K562 (cell line): ENCODE results near the gene ARSD. TPM values are rescaled to one million over a fixed set of nuclear protein-coding genes. Genes with fewer than 3 reads are reported as not detected.
"Not testable (repeated sequence)": the region's sequence is repeated elsewhere in the genome, so short reads cannot be mapped to it uniquely, and the experiment has no call there.

Experiments used
- ATAC-seq: fragments of 200-7000 bp; cut with Tn5 transposase; 3 replicates; pipeline ENCODE4 v1.9.1; 2020; ENCODE audit warnings: moderate library complexity
- BruUV-seq: library from RNA; stranded (reverse); fragments of 400-500 nt; replicated peaks from 2 replicates; lab custom pipeline; 2021; lab: Mats Ljungman, UMichigan
- CTCF ChIA-PET: fragments of 300-600 bp; formaldehyde crosslinking; extraction: SDS; loops from one replicate; lab custom pipeline; 2021; ENCODE audit warnings: low intra/inter-chr PET ratio; lab: Yijun Ruan, JAX
- POLR2A ChIA-PET: fragments of 300-600, 350-650 bp; sonication (Branson Sonifier 250); formaldehyde crosslinking; extraction: SDS; loops from one replicate; lab custom pipeline; 2021; ENCODE audit warnings: antibody characterized with exemption, inconsistent platforms; lab: Yijun Ruan, JAX
- DNase-seq, 4 experiments: peaks; one replicate each; pipeline versions ENCODE4 v3.0.0 to v3.0.0-alpha.2; 2011 to 2018; ENCODE audit warnings: low spot score in 3 of 4, mixed read lengths in 3 of 4; ENCODE audit errors: extremely low read depth in 1 of 4
- FAIRE-seq: peaks from 2 replicates; lab custom pipeline; 2011; peaks lifted over from hg19 to GRCh38; lab: Jason Lieb, UNC
- H2AFZ ChIP-seq: 2 replicates; pipeline ENCODE4 v1.6.0; 2011; ENCODE audit warnings: low read depth, low read length, control low read depth, inconsistent platforms
- H3K27ac ChIP-seq: fragments of 200-600 bp; 3 replicates; pipeline ENCODE4 v1.8.0; 2011; ENCODE audit warnings: low read depth, mild to moderate bottlenecking, control low read depth, inconsistent platforms, low read length, moderate library complexity, mixed read lengths; ENCODE audit errors: extremely low read depth
- H3K27me3 ChIP-seq, 2 experiments: fragments of 300-600 bp in 1 of 2; 2 replicates in 1 of 2; 3 replicates in 1 of 2; pipeline versions ENCODE4 v1.6.0 to v1.8.0; 2011; ENCODE audit warnings: inconsistent platforms in 2 of 2, low read length in 2 of 2, mild to moderate bottlenecking in 1 of 2, mixed read lengths in 1 of 2, moderate library complexity in 1 of 2; ENCODE audit not compliant: control insufficient read depth in 2 of 2, insufficient read depth in 2 of 2
- H3K36me3 ChIP-seq: fragments of 300-600 bp; 3 replicates; pipeline ENCODE4 v1.8.0; 2011; ENCODE audit warnings: mild to moderate bottlenecking, low read length, inconsistent platforms; ENCODE audit not compliant: control insufficient read depth, insufficient read depth
- H3K4me1 ChIP-seq, 2 experiments: fragments of 200-600 bp in 1 of 2; replicated peaks in 1 of 2; 2 replicates in 1 of 2; 3 replicates in 1 of 2; pipeline versions ENCODE4 v1.5.1 to v1.8.0; 2011; ENCODE audit warnings: inconsistent platforms in 2 of 2, low read length in 2 of 2, mild to moderate bottlenecking in 1 of 2, mixed read lengths in 1 of 2, moderate library complexity in 1 of 2; ENCODE audit not compliant: control insufficient read depth in 2 of 2, insufficient read depth in 2 of 2
- H3K4me2 ChIP-seq: 2 replicates; pipeline ENCODE4 v1.6.1; 2011; ENCODE audit warnings: low read length, control low read depth, inconsistent platforms, mixed read lengths; ENCODE audit not compliant: insufficient read depth
- H3K4me3 ChIP-seq: fragments of 200-600 bp; sonication (generic), shearing (Covaris generic); 2 replicates; pipeline ENCODE4 v1.5.1; 2016; ENCODE audit warnings: control low read depth, inconsistent platforms
- H3K79me2 ChIP-seq: fragments of 200-600 bp; 3 replicates; pipeline ENCODE4 v1.8.0; 2011; ENCODE audit warnings: low read length, inconsistent platforms; ENCODE audit not compliant: control insufficient read depth, insufficient read depth
- H3K9ac ChIP-seq, 2 experiments: 2 replicates each; pipeline versions ENCODE4 v1.6.0 to v1.6.1; 2011; ENCODE audit warnings: low read depth in 2 of 2, low read length in 2 of 2, control low read depth in 1 of 2, inconsistent platforms in 1 of 2, mild to moderate bottlenecking in 1 of 2, mixed read lengths in 1 of 2; ENCODE audit not compliant: insufficient read depth in 1 of 2
- H3K9me1 ChIP-seq: one replicate; pipeline ENCODE4 v1.6.0; 2011; ENCODE audit warnings: inconsistent platforms, mild to moderate bottlenecking, low read length, moderate library complexity; ENCODE audit not compliant: control insufficient read depth, insufficient read depth
- H3K9me3 ChIP-seq: replicated peaks from 2 replicates; pipeline ENCODE4 v1.5.1; 2011; ENCODE audit warnings: low read depth, low read length, inconsistent platforms; ENCODE audit not compliant: control insufficient read depth, insufficient read depth
- H4K20me1 ChIP-seq: replicated peaks from 2 replicates; pipeline ENCODE4 v1.6.1; 2011; ENCODE audit warnings: low read length, inconsistent platforms, mixed read lengths; ENCODE audit not compliant: control insufficient read depth, insufficient read depth
- ARID1B ChIP-seq: fragments of 450-650 bp; IDR thresholded peaks from 2 replicates; pipeline ENCODE4 v1.6.1; 2016; ENCODE audit warnings: antibody characterized with exemption, mild to moderate bottlenecking, inconsistent platforms
- ATF1 ChIP-seq, 2 experiments: fragments of 450-650 bp in 1 of 2; IDR thresholded peaks; 2 replicates each; pipeline ENCODE4 v1.6.1; 2016; ENCODE audit warnings: missing compliant biosample characterization in 1 of 2, missing genetic modification characterization in 1 of 2
- CBFA2T2 ChIP-seq: fragments of 450-650 bp; conservative IDR thresholded peaks from 2 replicates; pipeline ENCODE4 v1.6.1; 2017; ENCODE audit warnings: mild to moderate bottlenecking
- CEBPG ChIP-seq, 3 experiments: fragments of 200-800 bp in 1 of 3; sonication (Bioruptor generic) in 1 of 3; sonication (generic) in 1 of 3; formaldehyde crosslinking in 1 of 3; IDR thresholded peaks in 2 of 3; conservative IDR thresholded peaks in 1 of 3; 2 replicates each; pipeline versions ENCODE4 v1.6.1 to v1.8.0; 2016 to 2022; ENCODE audit warnings: missing compliant biosample characterization in 2 of 3, missing genetic modification characterization in 2 of 3, mild to moderate bottlenecking in 1 of 3, missing genetic modification reagents in 1 of 3
- CREB1 ChIP-seq, 2 experiments: sonication (generic) in 1 of 2; formaldehyde crosslinking in 1 of 2; IDR thresholded peaks; 2 replicates each; pipeline versions ENCODE4 v1.6.1 to v1.8.0; 2012 to 2022; ENCODE audit warnings: inconsistent platforms in 1 of 2, mild to moderate bottlenecking in 1 of 2, missing genetic modification reagents in 1 of 2, moderate library complexity in 1 of 2
- CREM ChIP-seq: IDR thresholded peaks from 2 replicates; pipeline ENCODE4 v1.6.1; 2014; ENCODE audit warnings: antibody characterized with exemption, low read depth
- CTBP1 ChIP-seq: fragments of 450-650 bp; IDR thresholded peaks from 2 replicates; pipeline ENCODE4 v1.6.1; 2016; ENCODE audit warnings: borderline replicate concordance
- CXXC5 ChIP-seq: fragments of 250-450 bp; sonication (Bioruptor Pico); IDR thresholded peaks from 2 replicates; pipeline ENCODE4 v1.8.0; 2022; ENCODE audit warnings: inconsistent platforms, mild to moderate bottlenecking, moderate library complexity
- HDAC2 ChIP-seq: fragments of 450-650 bp; IDR thresholded peaks from 2 replicates; pipeline ENCODE4 v1.6.1; 2016; ENCODE audit warnings: mild to moderate bottlenecking
- KDM1A ChIP-seq, 2 experiments: fragments of 450-650 bp; IDR thresholded peaks; 2 replicates each; pipeline ENCODE4 v1.6.1; 2016; ENCODE audit warnings: mild to moderate bottlenecking in 2 of 2
- KLF16 ChIP-seq: IDR thresholded peaks from 2 replicates; pipeline ENCODE4 v1.6.1; 2016; ENCODE audit warnings: antibody characterized with exemption
- MEIS2 ChIP-seq: fragments of 450-650 bp; IDR thresholded peaks from 2 replicates; pipeline ENCODE4 v1.6.1; 2014; ENCODE audit warnings: mild to moderate bottlenecking; ENCODE audit not compliant: partially characterized antibody
- NR2C2 ChIP-seq, 2 experiments: fragments of 200-800 bp in 1 of 2; sonication (Bioruptor generic) in 1 of 2; sonication (generic) in 1 of 2; formaldehyde crosslinking in 1 of 2; IDR thresholded peaks; 2 replicates each; pipeline versions ENCODE4 v1.6.1 to v1.8.0; 2016 to 2022; ENCODE audit warnings: mild to moderate bottlenecking in 1 of 2, missing compliant biosample characterization in 1 of 2, missing genetic modification characterization in 1 of 2, missing genetic modification reagents in 1 of 2
- SMARCA4 ChIP-seq: fragments of 450-650 bp; IDR thresholded peaks from 2 replicates; pipeline ENCODE4 v1.6.1; 2016
- TAL1 ChIP-seq: fragments of 450-650 bp; IDR thresholded peaks from 2 replicates; pipeline ENCODE4 v1.6.1; 2016; ENCODE audit warnings: mild to moderate bottlenecking
- TRIM24 ChIP-seq, 2 experiments: fragments of 450-650 bp; IDR thresholded peaks; 2 replicates each; pipeline ENCODE4 v1.6.1; 2016
- WGBS: fragments of 100-300 bp; shearing (Covaris generic); methylation state at CpG from one replicate; pipeline ENCODE4 v1.1.6; 2016; ENCODE audit warnings: low coverage, mixed read lengths; ENCODE audit not compliant: insufficient coverage; ENCODE audit errors: missing lambda C conversion rate; 5-methylcytosine and 5-hydroxymethylcytosine counted together
- in situ Hi-C: fragments of 300-500 bp; cut with MboI; formaldehyde crosslinking; loops from 4 replicates; pipeline ENCODE4 v1.15.0; 2018; ENCODE audit warnings: inconsistent platforms, mixed read lengths
- intact Hi-C: fragments of 100-400 bp; cut with micrococcal nuclease; formaldehyde crosslinking; loops from 2 replicates; pipeline ENCODE4 v1.14.2; 2022
- polyA plus RNA-seq, 8 experiments: library from polyadenylated mRNA; depleted of rRNA in 4 of 8; stranded (reverse) in 5 of 8; unstranded in 3 of 8; fragments of >200 nt; fragmentation: Nextera tagmentation in 2 of 8; fragmentation: Illumina TruSeq in 1 of 8; extraction: Ambion mirVana in 2 of 8; extraction: Trizol in 1 of 8; gene quantifications; 2 replicates each; pipeline versions ENCODE4 v1.2.1 to v1.2.3, GENCODE V29; 2011 to 2014; ENCODE audit warnings: inconsistent platforms in 1 of 8, missing spikeins in 1 of 8
- total RNA-seq, 7 experiments: library from RNA; depleted of rRNA in 6 of 7; stranded (reverse); fragments of >200 nt in 6 of 7; fragmentation: Illumina TruSeq in 2 of 7; extraction: Trizol in 2 of 7; gene quantifications; 2 replicates each; pipeline versions ENCODE4 v1.2.1 to v1.2.3, GENCODE V29; 2011 to 2021; ENCODE audit warnings: low replicate concordance in 1 of 7
- TF ChIP-seq, protein P1 (sequence below), 3 experiments: fragments of 200-800 bp in 1 of 3; sonication (Bioruptor generic) in 1 of 3; sonication (generic) in 1 of 3; formaldehyde crosslinking in 1 of 3; IDR thresholded peaks; 2 replicates each; pipeline versions ENCODE4 v1.6.1 to v1.8.0; 2016 to 2022; ENCODE audit warnings: mild to moderate bottlenecking in 2 of 3, missing compliant biosample characterization in 2 of 3, missing genetic modification characterization in 2 of 3, missing genetic modification reagents in 1 of 3
- TF ChIP-seq, protein P2 (sequence below), 2 experiments: fragments of 450-650 bp in 1 of 2; sonication (generic) in 1 of 2; formaldehyde crosslinking in 1 of 2; IDR thresholded peaks in 1 of 2; conservative IDR thresholded peaks in 1 of 2; 2 replicates each; pipeline versions ENCODE4 v1.6.1 to v1.8.1; 2016 to 2023; ENCODE audit warnings: mild to moderate bottlenecking in 2 of 2, moderate library complexity in 2 of 2, inconsistent platforms in 1 of 2, missing genetic modification reagents in 1 of 2

ARSD gene
- total and polyA plus RNA-seq, 9 of the 15 experiments (the other 6 are each of a cell fraction or from before 2014, with no cell fraction given): 0.05 to 0.23 (median 0.09) TPM; not detected in 1

DNA sequence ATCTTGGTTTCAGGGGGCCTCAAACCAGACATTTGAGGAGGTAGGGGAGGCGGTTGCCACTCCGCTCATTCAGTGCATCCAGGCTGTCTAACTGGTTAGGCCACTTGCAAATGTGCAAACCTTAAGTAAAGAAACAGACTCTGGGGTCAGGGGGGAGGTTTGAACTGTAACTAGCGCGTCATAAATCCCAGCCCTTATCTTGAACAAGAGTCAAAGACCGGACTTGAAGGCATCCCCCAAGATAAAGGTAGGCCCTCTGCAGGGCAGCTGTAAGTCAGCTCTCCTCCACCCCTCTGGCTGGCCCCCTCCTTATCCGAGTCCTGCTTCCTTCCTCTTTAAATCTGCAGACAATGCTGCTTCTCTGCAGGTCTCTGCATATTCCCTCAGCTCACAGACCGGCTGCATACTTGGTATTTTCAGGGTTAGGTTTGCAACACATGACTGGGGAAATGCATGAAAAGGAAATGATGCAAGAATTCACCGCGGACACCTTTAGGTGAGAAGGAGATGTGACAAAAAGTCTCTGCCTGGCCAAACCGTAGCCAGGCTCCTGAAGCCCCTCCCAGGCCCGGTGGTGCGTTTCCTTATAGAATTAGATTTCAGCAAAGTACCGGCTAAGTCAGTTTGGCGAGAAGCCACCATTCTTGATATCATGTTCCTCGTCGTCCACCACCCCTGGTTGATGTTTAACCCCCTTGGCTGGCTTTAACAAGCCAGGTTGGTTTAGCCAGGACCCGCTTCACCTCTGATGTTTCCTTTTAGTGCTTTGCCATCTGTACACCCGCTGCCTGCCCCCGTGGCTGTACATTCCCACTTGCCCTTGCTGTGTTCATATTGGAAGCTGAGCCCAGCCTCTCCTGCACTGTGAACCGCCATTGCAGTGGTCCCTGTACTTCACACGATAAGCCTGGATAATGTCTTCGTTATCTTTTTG is 31.2 kb downstream of the ARSD start:
- BruUV-seq; H3K79me2 ChIP-seq; H3K36me3 ChIP-seq; H4K20me1 ChIP-seq; intact Hi-C loops; H3K27ac ChIP-seq; CTCF ChIA-PET; H2AFZ ChIP-seq; POLR2A ChIA-PET; H3K4me3 ChIP-seq; H3K27me3 ChIP-seq; H3K9me3 ChIP-seq; H3K9me1 ChIP-seq; TF ChIP-seq NR2C2, CREB1, ATF1 (CRISPR knock-in tag; IDR thresholded peaks at IDR 0.05): not testable (repeated sequence)
- ATAC-seq (peak; percentile 95), FAIRE-seq (peak; percentile 80), DNase-seq (peak; percentile 28 to 79 (median 46))
- WGBS: 11% methylated on average over 21 of the region's 22 CpGs
- peak overlapping the region; percentile 7; the same call in 1 of the 2 replicates for H3K4me2 ChIP-seq
- peak overlapping the region in 1 of 2 experiments; percentile 35; a peak in 1 of 4 replicates for H3K9ac ChIP-seq
- H3K4me1 ChIP-seq: peaks cover 6 to 15% of the 10 kb centered on the region in 2 experiments; a peak in 4 of 5 replicates
- in situ Hi-C loops: loop anchor here (25.0 kb wide), 1 partner anchor 739 kb away; no protein-coding TSS in a partner anchor
- TF ChIP-seq, protein P1, sequence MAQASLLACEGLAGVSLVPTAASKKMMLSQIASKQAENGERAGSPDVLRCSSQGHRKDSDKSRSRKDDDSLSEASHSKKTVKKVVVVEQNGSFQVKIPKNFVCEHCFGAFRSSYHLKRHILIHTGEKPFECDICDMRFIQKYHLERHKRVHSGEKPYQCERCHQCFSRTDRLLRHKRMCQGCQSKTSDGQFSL (CRISPR knock-in tag; IDR thresholded peaks at IDR 0.05): 0 out of 2 replicates have a peak, but pooled peaks have one; percentile 23
- TF ChIP-seq, protein P1 (tag; IDR thresholded peaks at IDR 0.05): not testable (repeated sequence)
- TF ChIP-seq NR2C2 (tag; IDR thresholded peaks at IDR 0.05) (peak; percentile 49; the same call in 1 of the 2 replicates), CREB1 (IDR thresholded peaks at IDR 0.05) (peak; percentile 40; the same call in 1 of the 2 replicates), MEIS2 (peak; percentile 70), CREM (peak; percentile 78), CTBP1 (peak; percentile 24; the same call in 1 of the 2 replicates), KDM1A (IDR thresholded peaks at IDR 0.05) (peak; percentile 88 to 89), CEBPG (CRISPR knock-in tag; IDR thresholded peaks at IDR 0.05) (peak; percentile 69), CEBPG (tag; conservative IDR thresholded peaks at IDR 0.05 in 1 of 2, IDR thresholded peaks at IDR 0.05 in 1 of 2) (peak in 1 of 2 experiments; percentile 66; a peak in 2 of 4 replicates), CBFA2T2 (peak; percentile 56), TRIM24 (IDR thresholded peaks at IDR 0.05) (0 out of 4 replicates have a peak, but pooled peaks of 1 of the 2 experiments have one; percentile 24), KLF16 (peak; percentile 46; the same call in 1 of the 2 replicates), CXXC5 (peak; percentile 65), SMARCA4 (peak; percentile 29; the same call in 1 of the 2 replicates), ATF1 (tag; IDR thresholded peaks at IDR 0.05) (peak; percentile 51), TAL1 (peak; percentile 22; the same call in 1 of the 2 replicates), HDAC2 (peak; percentile 79), ARID1B (peak; percentile 57)
- TF ChIP-seq, protein P2, sequence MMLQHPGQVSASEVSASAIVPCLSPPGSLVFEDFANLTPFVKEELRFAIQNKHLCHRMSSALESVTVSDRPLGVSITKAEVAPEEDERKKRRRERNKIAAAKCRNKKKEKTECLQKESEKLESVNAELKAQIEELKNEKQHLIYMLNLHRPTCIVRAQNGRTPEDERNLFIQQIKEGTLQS (IDR thresholded peaks at IDR 0.05): peak; percentile 50; the same call in 1 of the 2 replicates
- TF ChIP-seq, protein P2 (CRISPR knock-in tag; conservative IDR thresholded peaks at IDR 0.05): not testable (repeated sequence)
